Parathyroid adenoma (tissue), 2 donors: ENCODE measurements around the gene SHISA4.

Experiments
- H2AFZ ChIP-seq: fragments of 300-600 bp; sonication (generic); one replicate; pipeline ENCODE4 v1.7.0; 2017; ENCODE audit warnings: antibody characterized with exemption, mild to moderate bottlenecking
- H3K27ac ChIP-seq: fragments of 300-600 bp; sonication (generic); one replicate; pipeline ENCODE4 v1.7.0; 2017
- H3K27me3 ChIP-seq: fragments of 300-600 bp; sonication (generic); one replicate; pipeline ENCODE4 v1.7.0; 2017; ENCODE audit warnings: low read length; ENCODE audit not compliant: control insufficient read depth, insufficient read depth
- H3K36me3 ChIP-seq: fragments of 300-600 bp; sonication (generic); one replicate; pipeline ENCODE4 v1.7.0; 2017; ENCODE audit warnings: low read length; ENCODE audit not compliant: control insufficient read depth, insufficient read depth
- H3K4me1 ChIP-seq: fragments of 300-600 bp; sonication (generic); one replicate; pipeline ENCODE4 v1.7.0; 2017; ENCODE audit warnings: control low read depth
- H3K4me2 ChIP-seq: fragments of 300-600 bp; sonication (generic); one replicate; pipeline ENCODE4 v1.7.0; 2017; ENCODE audit warnings: low read length
- H3K4me3 ChIP-seq: fragments of 300-600 bp; sonication (generic); one replicate; pipeline ENCODE4 v1.7.0; 2017; ENCODE audit warnings: low read depth, low read length
- H3K79me2 ChIP-seq: fragments of 300-600 bp; sonication (generic); one replicate; pipeline ENCODE4 v1.7.0; 2017; ENCODE audit warnings: control low read depth
- H3K9ac ChIP-seq: fragments of 300-600 bp; sonication (generic); one replicate; pipeline ENCODE4 v1.7.0; 2017; ENCODE audit warnings: mild to moderate bottlenecking
- H3K9me3 ChIP-seq: fragments of 300-600 bp; sonication (generic); one replicate; pipeline ENCODE4 v1.7.0; 2017; ENCODE audit warnings: low read length; ENCODE audit not compliant: control insufficient read depth
- CTCF ChIP-seq: fragments of 300-600 bp; sonication (generic); IDR thresholded peaks from one replicate; pipeline ENCODE4 v1.7.0; 2017; ENCODE audit warnings: antibody characterized with exemption, mild to moderate bottlenecking
- donor health status: primary hyperparathyroidism.

Gene SHISA4

DNA sequence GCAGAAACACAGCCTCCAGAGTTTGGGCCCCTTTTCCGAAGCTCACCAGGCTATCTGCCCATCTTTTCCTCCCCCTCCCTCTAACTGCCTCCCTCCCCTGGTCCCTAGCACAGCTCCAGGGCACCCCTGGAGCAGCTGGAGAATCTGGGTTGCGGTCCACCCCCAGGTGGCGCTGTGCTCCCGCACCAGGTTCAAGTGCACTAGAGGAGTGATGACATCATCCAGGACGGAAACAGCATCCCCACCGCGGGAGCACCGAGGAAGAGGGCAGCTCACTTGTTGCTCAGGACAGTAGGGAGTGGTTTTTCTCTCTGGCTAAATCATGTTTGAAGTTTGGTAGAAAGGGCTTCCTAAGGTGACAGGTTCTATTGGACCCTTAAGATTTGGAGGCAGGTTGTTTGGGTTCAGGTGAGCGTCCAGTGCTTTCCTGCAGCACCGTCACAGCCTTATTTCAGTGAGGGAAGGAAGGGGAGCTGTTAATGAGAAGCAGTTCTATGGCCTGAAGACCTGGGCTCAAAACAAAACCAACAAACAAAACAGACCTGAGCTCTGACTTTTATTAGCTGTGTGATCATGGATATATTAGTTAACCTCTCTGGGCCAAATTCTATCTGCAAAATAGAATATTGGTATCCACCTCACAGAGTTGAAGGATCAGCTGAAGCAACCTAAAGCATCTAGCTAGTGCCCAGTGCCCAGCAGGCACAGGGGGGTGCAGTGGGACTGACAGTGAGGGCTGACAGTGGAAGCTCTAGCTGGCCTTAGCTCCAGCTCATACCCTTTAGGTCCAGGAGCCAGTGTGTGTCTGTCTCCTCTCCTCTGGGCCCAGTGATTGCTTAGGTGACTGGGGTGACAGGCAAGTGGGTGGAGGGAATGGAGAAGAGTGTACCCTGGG lies 7.5 kb downstream of the SHISA4 start:
- Histone ChIP-seq H3K36me3 (no peaks in the 10 kb centered on the region), H3K4me3 (no peak overlapping the region), H2AFZ (no peak overlapping the region), H3K9ac (no peak overlapping the region), H3K4me2 (no peak overlapping the region), H3K27me3 (no peaks in the 10 kb centered on the region), H3K9me3 (no peaks in the 10 kb centered on the region), H3K79me2 (no peaks in the 10 kb centered on the region), H3K4me1 (no peaks in the 10 kb centered on the region), H3K27ac (no peak overlapping the region)
- TF ChIP-seq CTCF: peak; percentile 89

DNA sequence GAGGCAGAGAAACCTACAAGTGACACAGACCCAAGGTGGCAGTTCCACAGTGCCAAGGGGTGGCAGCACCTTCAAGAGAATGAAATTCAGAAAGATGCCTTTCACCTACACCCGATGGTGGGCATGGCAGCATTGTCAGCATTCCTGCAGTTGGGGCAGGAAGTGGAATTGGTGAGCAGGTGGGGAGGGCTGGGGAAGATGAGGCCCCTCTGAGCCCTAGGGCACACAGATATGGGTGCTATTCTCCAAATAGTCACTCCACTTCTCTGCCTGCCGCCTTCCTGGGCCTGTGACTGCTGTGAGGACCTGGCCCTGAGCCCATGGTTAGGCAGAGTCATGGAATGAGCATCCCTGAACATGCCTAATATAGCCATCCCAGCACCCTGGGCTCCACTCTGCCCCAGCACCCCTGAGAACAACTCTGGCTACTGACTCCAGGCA lies 8.3 kb downstream of the SHISA4 start:
- H3K4me3 ChIP-seq: no peak overlapping the region
- H3K27ac ChIP-seq: no peak overlapping the region
- H3K9ac ChIP-seq: no peak overlapping the region
- no peaks in the 10 kb centered on the region for H3K27me3 ChIP-seq
- TF ChIP-seq CTCF: no peak
- no peak overlapping the region for H2AFZ ChIP-seq
- H3K4me1 ChIP-seq: no peaks in the 10 kb centered on the region
- no peaks in the 10 kb centered on the region for H3K79me2 ChIP-seq
- H3K36me3 ChIP-seq: no peaks in the 10 kb centered on the region
- no peak overlapping the region for H3K4me2 ChIP-seq
- no peaks in the 10 kb centered on the region for H3K9me3 ChIP-seq

- Histone ChIP-seq H3K4me1 (no peaks in the 10 kb centered on the region), H3K4me3 (no peak overlapping the region), H3K9me3 (no peaks in the 10 kb centered on the region), H3K27ac (no peak overlapping the region), H3K9ac (no peak overlapping the region), H3K4me2 (no peak overlapping the region), H3K79me2 (no peaks in the 10 kb centered on the region), H3K27me3 (no peaks in the 10 kb centered on the region), H2AFZ (no peak overlapping the region), H3K36me3 (no peaks in the 10 kb centered on the region)
- no peak for TF ChIP-seq CTCF
Observed at GRCh38 chr1:201898240-201898894, 9.7 kb downstream of the SHISA4 start.

DNA sequence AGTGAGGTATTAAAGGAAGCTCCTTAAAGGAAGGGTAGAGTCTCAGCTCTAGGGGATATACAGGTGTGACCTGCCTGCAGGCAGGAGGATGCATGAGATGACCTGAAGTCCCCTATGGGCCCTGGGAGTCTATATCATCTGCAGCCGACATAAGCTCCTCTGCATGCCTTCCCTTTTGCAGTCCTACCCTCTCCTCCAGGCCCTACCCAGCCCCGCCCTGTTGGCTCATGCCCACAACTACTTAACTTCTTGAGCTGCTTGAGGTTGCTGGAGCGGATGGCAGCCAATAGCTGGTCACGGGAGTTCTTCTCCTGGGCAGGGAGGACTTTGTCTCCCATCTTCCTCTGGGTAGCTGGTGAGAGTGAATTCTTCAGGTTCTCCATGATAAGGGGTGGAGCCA lies 10.3 kb downstream of the SHISA4 start:
- H3K4me3 ChIP-seq: no peak overlapping the region
- TF ChIP-seq CTCF: no peak
- no peak overlapping the region for H3K27ac ChIP-seq
- H3K4me1 ChIP-seq: no peaks in the 10 kb centered on the region
- H3K79me2 ChIP-seq: no peaks in the 10 kb centered on the region
- H3K36me3 ChIP-seq: no peaks in the 10 kb centered on the region
- no peak overlapping the region for H3K4me2 ChIP-seq
- H3K27me3 ChIP-seq: no peaks in the 10 kb centered on the region
- H3K9me3 ChIP-seq: no peaks in the 10 kb centered on the region
- H3K9ac ChIP-seq: no peak overlapping the region
- no peak overlapping the region for H2AFZ ChIP-seq
